GM12891 (cell line): Measurements from ENCODE around the gene SMC3. TPM values are rescaled to one million over a fixed set of nuclear protein-coding genes. Genes with fewer than 3 reads are reported as not detected.
A peak's percentile ranks its signal among the peaks of the same experiment; 100 is the strongest.

Source experiments
- DNase-seq: peaks from one replicate; pipeline ENCODE4 v3.0.0; 2011; ENCODE audit warnings: low spot score; ENCODE audit not compliant: insufficient read length
- FAIRE-seq: peaks from 2 replicates; lab custom pipeline; 2011; peaks lifted over from hg19 to GRCh38; lab: Jason Lieb, UNC
- PAX5 ChIP-seq: IDR thresholded peaks from 2 replicates; pipeline ENCODE4 v1.6.1; 2011; ENCODE audit warnings: low read length, moderate library complexity, mild to moderate bottlenecking; ENCODE audit not compliant: insufficient read depth, severe bottlenecking
- POLR2A ChIP-seq: IDR thresholded peaks from 2 replicates; pipeline ENCODE4 v1.6.1; 2011; ENCODE audit warnings: low read depth, low read length, control low read depth
- POLR2AphosphoS5 ChIP-seq: IDR thresholded peaks from 2 replicates; pipeline ENCODE4 v1.6.1; 2011; ENCODE audit warnings: low read depth, low read length, control low read depth
- POU2F2 ChIP-seq: IDR thresholded peaks from 2 replicates; pipeline ENCODE4 v1.6.1; 2011; ENCODE audit warnings: low read depth, mild to moderate bottlenecking, control low read depth, low read length, moderate library complexity
- SPI1 ChIP-seq: IDR thresholded peaks from 2 replicates; pipeline ENCODE4 v1.6.1; 2011; ENCODE audit warnings: low read depth, low read length, control low read depth
- TAF1 ChIP-seq: IDR thresholded peaks from 2 replicates; pipeline ENCODE4 v1.6.1; 2011; ENCODE audit warnings: low read depth, low read length, control low read depth
- polyA plus RNA-seq: library from polyadenylated mRNA; unstranded; fragments of >200 nt; gene quantifications from one replicate; pipeline ENCODE4 v1.2.1, GENCODE V29; 2012; ENCODE audit warnings: low read depth, missing spikeins, inconsistent platforms; ENCODE audit not compliant: missing spikeins

SMC3 gene
- polyA plus RNA-seq, result 30.3 TPM

- peak; percentile 71 for TF ChIP-seq TAF1
- TF ChIP-seq POLR2AphosphoS5, result peak; percentile 84
- peak; percentile 60 for TF ChIP-seq POU2F2
- no peak for TF ChIP-seq PAX5
- peak; percentile 26; the same call in 1 of the 2 replicates for TF ChIP-seq SPI1
- peak; percentile 83 for TF ChIP-seq POLR2A
- FAIRE-seq (peak; percentile 97), DNase-seq (peak; percentile 56)
Observed at GRCh38 chr10:110567201-110568054, at the start of gene SMC3. TSS of gene SMC3 (plus strand) at chr10:110567695. CDS start at chr10:110567817, 122 bp downstream.

GRCh38 chr10:110522365-110522988 lies 45.0 kb upstream of the SMC3 start:
- FAIRE-seq (peak; percentile 33), DNase-seq (no peak)
- TF ChIP-seq PAX5, result no peak
- TF ChIP-seq TAF1, result no peak
- TF ChIP-seq SPI1, result no peak
- no peak for TF ChIP-seq POLR2AphosphoS5
- no peak for TF ChIP-seq POLR2A
- no peak for TF ChIP-seq POU2F2

- DNase-seq (no peak), FAIRE-seq (peak; percentile 75)
- no peak for TF ChIP-seq PAX5
- TF ChIP-seq POU2F2, result no peak
- no peak for TF ChIP-seq POLR2AphosphoS5
- TF ChIP-seq TAF1, result no peak
- no peak for TF ChIP-seq POLR2A
Observed at GRCh38 chr10:110523736-110524135, 43.8 kb upstream of the SMC3 start.

GRCh38 chr10:110524179-110524858 lies 43.2 kb upstream of the SMC3 start:
- TF ChIP-seq TAF1 (no peak), SPI1 (no peak), PAX5 (no peak), POLR2AphosphoS5 (no peak), POLR2A (no peak), POU2F2 (no peak)
- DNase-seq (no peak), FAIRE-seq (no peak)

GRCh38 chr10:110524859-110525232 lies 42.6 kb upstream of the SMC3 start:
- FAIRE-seq (no peak), DNase-seq (no peak)
- TF ChIP-seq PAX5 (no peak), POLR2AphosphoS5 (no peak), POLR2A (no peak), SPI1 (no peak), POU2F2 (no peak)

GRCh38 chr10:110525349-110526260 lies 41.9 kb upstream of the SMC3 start:
- DNase-seq, result no peak
- no peak for FAIRE-seq
- TF ChIP-seq SPI1 (no peak), POLR2A (no peak; the same call in 1 of the 2 replicates), POLR2AphosphoS5 (no peak), PAX5 (no peak), TAF1 (no peak), POU2F2 (no peak)

GRCh38 chr10:110527731-110528171 lies 39.7 kb upstream of the SMC3 start:
- TF ChIP-seq POLR2A (no peak), POLR2AphosphoS5 (no peak), TAF1 (no peak), SPI1 (no peak), PAX5 (no peak), POU2F2 (no peak)
- no peak for DNase-seq
- no peak for FAIRE-seq

- FAIRE-seq (peak; percentile 47), DNase-seq (no peak)
- TF ChIP-seq TAF1, result no peak
- no peak for TF ChIP-seq POLR2AphosphoS5
- no peak for TF ChIP-seq POLR2A
- TF ChIP-seq POU2F2, result no peak
- TF ChIP-seq PAX5, result no peak
- no peak for TF ChIP-seq SPI1
Observed at GRCh38 chr10:110528224-110528996, 39.1 kb upstream of the SMC3 start.
